ENCODE results near the gene AFP. TPM values are rescaled to one million over a fixed set of nuclear protein-coding genes. Genes with fewer than 3 reads are reported as not detected.

The AFP gene
- total RNA-seq, 1 donor from 2014 or later: 11.3 TPM

DNA sequence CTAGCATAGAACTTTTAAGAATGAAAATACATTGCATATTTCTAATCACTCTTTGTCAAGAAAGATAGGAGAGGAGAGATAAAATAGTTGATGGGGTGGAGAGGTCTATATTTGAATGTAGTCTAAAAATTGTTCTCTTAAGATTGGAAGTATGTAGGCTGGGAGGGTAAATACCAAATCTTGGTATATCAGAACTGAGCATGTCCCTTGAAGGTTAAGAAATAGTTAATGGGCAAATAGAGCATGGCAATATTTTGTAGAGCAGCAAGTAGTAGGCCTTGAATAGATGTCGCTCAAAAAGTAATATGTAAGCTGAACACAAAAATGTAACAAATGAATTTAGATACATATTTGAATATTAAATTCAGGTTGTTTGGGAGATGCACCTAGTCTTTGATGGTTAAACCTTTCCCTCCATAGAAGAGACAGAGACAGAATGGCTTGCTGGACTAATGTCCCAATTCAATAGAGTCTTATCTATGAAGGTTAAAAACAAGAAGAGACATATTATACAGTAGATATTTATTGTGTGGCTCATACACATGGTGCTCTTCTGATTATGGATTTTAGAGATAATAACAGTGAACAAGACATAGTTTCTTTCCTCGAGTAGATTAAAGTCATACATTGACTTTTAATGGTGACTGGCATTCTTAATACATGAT lies 19.5 kb upstream of the AFP start:
- Histone ChIP-seq H2AFZ (ENCODE audit: low read depth, low read length) (no peak overlapping the region), H3K9ac (ENCODE audit: low read length) (no peak overlapping the region), H3K4me2 (ENCODE audit: low read length) (no peak overlapping the region), H3K9me3 (ENCODE audit: insufficient read depth, low read depth, low read length) (no peaks in the 10 kb centered on the region), H3K36me3 (ENCODE audit: insufficient read depth, low read length) (no peaks in the 10 kb centered on the region), H3K27me3 (ENCODE audit: insufficient read depth, low read length) (no peaks in the 10 kb centered on the region), H3K4me1 (ENCODE audit: insufficient read depth, low read length) (no peaks in the 10 kb centered on the region), H4K20me1 (ENCODE audit: insufficient read depth, low read length) (no peaks in the 10 kb centered on the region), H3K79me2 (ENCODE audit: insufficient read depth, low read length) (no peaks in the 10 kb centered on the region), H3K4me3 (ENCODE audit: insufficient read depth, low read depth, low read length) (no peak overlapping the region), H3K27ac (ENCODE audit: low read depth, low read length) (no peak overlapping the region)
- Mint-ChIP-seq H3K27ac (ENCODE audit: unreplicated experiment) (no peak overlapping the region), H3K9me3 (ENCODE audit: unreplicated experiment) (no peaks in the 10 kb centered on the region), H3K36me3 (ENCODE audit: low read depth, unreplicated experiment) (no peaks in the 10 kb centered on the region), H3K4me3 (ENCODE audit: unreplicated experiment) (no peak overlapping the region), H3K4me1 (ENCODE audit: low read depth, unreplicated experiment) (no peaks in the 10 kb centered on the region), H3K27me3 (ENCODE audit: low read depth, unreplicated experiment) (no peaks in the 10 kb centered on the region)
- DNase-seq (ENCODE audit: low read depth) (no peak), FAIRE-seq (no peak)
- TF ChIP-seq EZH2 (IDR thresholded peaks at IDR 0.05; ENCODE audit: insufficient read depth, low read length): no peak

DNA sequence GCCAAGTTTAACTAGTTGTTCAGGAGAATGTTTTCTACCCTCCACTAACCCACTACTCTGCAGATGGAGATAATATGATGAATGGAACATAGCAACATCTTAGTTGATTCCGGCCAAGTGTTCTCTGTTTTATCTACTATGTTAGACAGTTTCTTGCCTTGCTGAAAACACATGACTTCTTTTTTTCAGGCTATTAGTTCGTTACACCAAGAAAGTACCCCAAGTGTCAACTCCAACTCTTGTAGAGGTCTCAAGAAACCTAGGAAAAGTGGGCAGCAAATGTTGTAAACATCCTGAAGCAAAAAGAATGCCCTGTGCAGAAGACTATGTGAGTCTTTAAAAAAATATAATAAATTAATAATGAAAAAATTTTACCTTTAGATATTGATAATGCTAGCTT lies 18.7 kb upstream of the AFP start:
- no peaks in the 10 kb centered on the region for H3K36me3 Mint-ChIP-seq (ENCODE audit: low read depth, unreplicated experiment)
- H3K4me2 ChIP-seq (ENCODE audit: low read length): no peak overlapping the region
- no peaks in the 10 kb centered on the region for H3K9me3 Mint-ChIP-seq (ENCODE audit: unreplicated experiment)
- no peaks in the 10 kb centered on the region for H4K20me1 ChIP-seq (ENCODE audit: insufficient read depth, low read length)
- H3K27ac ChIP-seq (ENCODE audit: low read depth, low read length): no peak overlapping the region
- TF ChIP-seq, protein P1, sequence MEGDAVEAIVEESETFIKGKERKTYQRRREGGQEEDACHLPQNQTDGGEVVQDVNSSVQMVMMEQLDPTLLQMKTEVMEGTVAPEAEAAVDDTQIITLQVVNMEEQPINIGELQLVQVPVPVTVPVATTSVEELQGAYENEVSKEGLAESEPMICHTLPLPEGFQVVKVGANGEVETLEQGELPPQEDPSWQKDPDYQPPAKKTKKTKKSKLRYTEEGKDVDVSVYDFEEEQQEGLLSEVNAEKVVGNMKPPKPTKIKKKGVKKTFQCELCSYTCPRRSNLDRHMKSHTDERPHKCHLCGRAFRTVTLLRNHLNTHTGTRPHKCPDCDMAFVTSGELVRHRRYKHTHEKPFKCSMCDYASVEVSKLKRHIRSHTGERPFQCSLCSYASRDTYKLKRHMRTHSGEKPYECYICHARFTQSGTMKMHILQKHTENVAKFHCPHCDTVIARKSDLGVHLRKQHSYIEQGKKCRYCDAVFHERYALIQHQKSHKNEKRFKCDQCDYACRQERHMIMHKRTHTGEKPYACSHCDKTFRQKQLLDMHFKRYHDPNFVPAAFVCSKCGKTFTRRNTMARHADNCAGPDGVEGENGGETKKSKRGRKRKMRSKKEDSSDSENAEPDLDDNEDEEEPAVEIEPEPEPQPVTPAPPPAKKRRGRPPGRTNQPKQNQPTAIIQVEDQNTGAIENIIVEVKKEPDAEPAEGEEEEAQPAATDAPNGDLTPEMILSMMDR (IDR thresholded peaks at IDR 0.05; ENCODE audit: insufficient read depth, low read depth, low read length): no peak
- no peak for TF ChIP-seq EZH2 (IDR thresholded peaks at IDR 0.05; ENCODE audit: insufficient read depth, low read length)
- H3K9ac ChIP-seq (ENCODE audit: low read length): no peak overlapping the region
- H3K27me3 ChIP-seq (ENCODE audit: insufficient read depth, low read length): no peaks in the 10 kb centered on the region
- no peaks in the 10 kb centered on the region for H3K27me3 Mint-ChIP-seq (ENCODE audit: low read depth, unreplicated experiment)
- H3K4me3 Mint-ChIP-seq (ENCODE audit: unreplicated experiment): no peak overlapping the region
- no peak overlapping the region for H2AFZ ChIP-seq (ENCODE audit: low read depth, low read length)
- H3K27ac Mint-ChIP-seq (ENCODE audit: unreplicated experiment): no peak overlapping the region
- H3K4me1 Mint-ChIP-seq (ENCODE audit: low read depth, unreplicated experiment): no peaks in the 10 kb centered on the region
- DNase-seq (ENCODE audit: low read depth): no peak
- no peak for FAIRE-seq
- H3K4me3 ChIP-seq (ENCODE audit: insufficient read depth, low read depth, low read length): no peak overlapping the region
- no peaks in the 10 kb centered on the region for H3K9me3 ChIP-seq (ENCODE audit: insufficient read depth, low read depth, low read length)
- no peaks in the 10 kb centered on the region for H3K79me2 ChIP-seq (ENCODE audit: insufficient read depth, low read length)
- no peaks in the 10 kb centered on the region for H3K4me1 ChIP-seq (ENCODE audit: insufficient read depth, low read length)
- H3K36me3 ChIP-seq (ENCODE audit: insufficient read depth, low read length): no peaks in the 10 kb centered on the region

DNA sequence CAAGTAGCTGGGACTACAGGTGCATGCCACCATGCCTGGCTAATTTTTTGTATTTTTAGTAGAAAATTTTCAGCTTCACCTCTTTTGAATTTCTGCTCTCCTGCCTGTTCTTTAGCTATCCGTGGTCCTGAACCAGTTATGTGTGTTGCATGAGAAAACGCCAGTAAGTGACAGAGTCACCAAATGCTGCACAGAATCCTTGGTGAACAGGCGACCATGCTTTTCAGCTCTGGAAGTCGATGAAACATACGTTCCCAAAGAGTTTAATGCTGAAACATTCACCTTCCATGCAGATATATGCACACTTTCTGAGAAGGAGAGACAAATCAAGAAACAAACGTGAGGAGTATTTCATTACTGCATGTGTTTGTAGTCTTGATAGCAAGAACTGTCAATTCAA lies 18.0 kb upstream of the AFP start:
- no peak for FAIRE-seq

More for the DNA sequence above, 18.0 kb upstream of the AFP start:
- H3K9me3 ChIP-seq (ENCODE audit: insufficient read depth, low read depth, low read length): no peaks in the 10 kb centered on the region
- H3K79me2 ChIP-seq (ENCODE audit: insufficient read depth, low read length): no peaks in the 10 kb centered on the region
- no peaks in the 10 kb centered on the region for H3K36me3 Mint-ChIP-seq (ENCODE audit: low read depth, unreplicated experiment)
- H3K27ac Mint-ChIP-seq (ENCODE audit: unreplicated experiment): no peak overlapping the region
- no peaks in the 10 kb centered on the region for H3K36me3 ChIP-seq (ENCODE audit: insufficient read depth, low read length)
- no peaks in the 10 kb centered on the region for H3K27me3 ChIP-seq (ENCODE audit: insufficient read depth, low read length)
- no peak for DNase-seq (ENCODE audit: low read depth)
- H3K4me1 Mint-ChIP-seq (ENCODE audit: low read depth, unreplicated experiment): no peaks in the 10 kb centered on the region
- H3K4me1 ChIP-seq (ENCODE audit: insufficient read depth, low read length): no peaks in the 10 kb centered on the region
- H3K9ac ChIP-seq (ENCODE audit: low read length): no peak overlapping the region
- H3K4me2 ChIP-seq (ENCODE audit: low read length): no peak overlapping the region
- no peaks in the 10 kb centered on the region for H3K27me3 Mint-ChIP-seq (ENCODE audit: low read depth, unreplicated experiment)
- no peak overlapping the region for H3K4me3 Mint-ChIP-seq (ENCODE audit: unreplicated experiment)
- no peaks in the 10 kb centered on the region for H3K9me3 Mint-ChIP-seq (ENCODE audit: unreplicated experiment)
- no peak overlapping the region for H2AFZ ChIP-seq (ENCODE audit: low read depth, low read length)
- no peak overlapping the region for H3K27ac ChIP-seq (ENCODE audit: low read depth, low read length)
- TF ChIP-seq, protein P1 (IDR thresholded peaks at IDR 0.05; ENCODE audit: insufficient read depth, low read depth, low read length): no peak
- TF ChIP-seq EZH2 (IDR thresholded peaks at IDR 0.05; ENCODE audit: insufficient read depth, low read length): no peak
- no peaks in the 10 kb centered on the region for H4K20me1 ChIP-seq (ENCODE audit: insufficient read depth, low read length)
- no peak overlapping the region for H3K4me3 ChIP-seq (ENCODE audit: insufficient read depth, low read depth, low read length)
